Hematopoietic multipotent progenitor cell treated with erythropoietin and hydrocortisone succinate and interleukin-3 and kit ligand, for 17 days (in vitro differentiated cells): Measurements from ENCODE around the gene TMEM91.
A peak's percentile ranks its signal among the peaks of the same experiment; 100 is the strongest.

Experiments
- DNase-seq: peaks from one replicate; pipeline ENCODE4 v3.0.0-alpha.2; 2015; ENCODE audit warnings: low spot score

TMEM91 gene

GRCh38 chr19:41411100-41411967, 35.0 kb downstream of the TMEM91 start:
- no peak for DNase-seq

- DNase-seq: no peak
Measured at GRCh38 chr19:41411968-41412265, 35.6 kb downstream of the TMEM91 start.

GRCh38 chr19:41412953-41413352, 36.6 kb downstream of the TMEM91 start:
- DNase-seq: no peak

- no peak for DNase-seq
Measured at GRCh38 chr19:41413947-41414346, 37.6 kb downstream of the TMEM91 start.

GRCh38 chr19:41414461-41414860, 38.1 kb downstream of the TMEM91 start:
- no peak for DNase-seq

GRCh38 chr19:41415154-41415571, 38.8 kb downstream of the TMEM91 start:
- no peak for DNase-seq

GRCh38 chr19:41416194-41416674, 39.9 kb downstream of the TMEM91 start:
- DNase-seq: no peak

GRCh38 chr19:41420101-41420880, 44.0 kb downstream of the TMEM91 start:
- DNase-seq: no peak

- DNase-seq: no peak
Measured at GRCh38 chr19:41421314-41421713, 45.0 kb downstream of the TMEM91 start.

GRCh38 chr19:41421973-41422372, 45.6 kb downstream of the TMEM91 start:
- DNase-seq: no peak

GRCh38 chr19:41422456-41422855, 46.1 kb downstream of the TMEM91 start:
- no peak for DNase-seq

- no peak for DNase-seq
Measured at GRCh38 chr19:41422955-41423354, 46.6 kb downstream of the TMEM91 start.

- no peak for DNase-seq
Measured at GRCh38 chr19:41424335-41425173, 48.2 kb downstream of the TMEM91 start.

- DNase-seq: no peak
Measured at GRCh38 chr19:41425174-41426115, 49.1 kb downstream of the TMEM91 start.

GRCh38 chr19:41426116-41426841, 49.9 kb downstream of the TMEM91 start:
- DNase-seq: no peak

- DNase-seq: peak; percentile 76
Measured at GRCh38 chr19:41426952-41427646, 50.8 kb downstream of the TMEM91 start, which contains the start of gene B3GNT8. Gene B3GNT8, minus strand, starts transcription at chr19:41427374. Its CDS starts 596 bp downstream, at chr19:41426778.

GRCh38 chr19:41427647-41428480, 51.5 kb downstream of the TMEM91 start:
- peak; percentile 63 for DNase-seq

GRCh38 chr19:41428481-41428859, 52.1 kb downstream of the TMEM91 start:
- DNase-seq: no peak

GRCh38 chr19:41430922-41431321, 54.6 kb downstream of the TMEM91 start:
- no peak for DNase-seq
